BE2C (cell line): Measurements from ENCODE around the gene IL24.
"Not testable (repeated sequence)": the region's sequence is repeated elsewhere in the genome, so short reads cannot be mapped to it uniquely, and the experiment has no call there.

ENCODE experiments used
- DNase-seq: peaks from one replicate; pipeline ENCODE4 v3.0.0-alpha.2; 2020
- H3K27me3 ChIP-seq: fragments of 250-450 bp; sonication (Bioruptor Pico); 2 replicates; pipeline ENCODE4 v1.5.1; 2020; ENCODE audit warnings: mild to moderate bottlenecking
- H3K36me3 ChIP-seq: fragments of 250-450 bp; sonication (Bioruptor Pico); 2 replicates; pipeline ENCODE4 v1.5.1; 2020; ENCODE audit warnings: mild to moderate bottlenecking
- H3K4me1 ChIP-seq: fragments of 250-450 bp; sonication (Bioruptor Pico); 2 replicates; pipeline ENCODE4 v1.5.1; 2020
- H3K4me3 ChIP-seq: 2 replicates; pipeline ENCODE4 v1.5.1; 2011; ENCODE audit warnings: low read depth, low read length
- H3K9me3 ChIP-seq: fragments of 250-450 bp; sonication (Bioruptor Pico); 2 replicates; pipeline ENCODE4 v1.5.1; 2020
- CTCF ChIP-seq: IDR thresholded peaks from 2 replicates; pipeline ENCODE4 v1.5.1; 2012; ENCODE audit warnings: mild to moderate bottlenecking, low read depth, low read length

IL24 gene

GRCh38 chr1:206916000-206916709 lies 18.9 kb downstream of the IL24 start:
- no peak for DNase-seq
- Histone ChIP-seq H3K4me1 (no peaks in the 10 kb centered on the region), H3K4me3 (no peak overlapping the region), H3K27me3 (no peaks in the 10 kb centered on the region; the same call in 1 of the 2 replicates), H3K36me3 (no peaks in the 10 kb centered on the region), H3K9me3 (no peaks in the 10 kb centered on the region)
- TF ChIP-seq CTCF: no peak

- DNase-seq: no peak
- no peak for TF ChIP-seq CTCF
- H3K27me3 ChIP-seq: no peaks in the 10 kb centered on the region
- no peaks in the 10 kb centered on the region for H3K36me3 ChIP-seq
- no peaks in the 10 kb centered on the region for H3K4me1 ChIP-seq
- no peak overlapping the region for H3K4me3 ChIP-seq
- no peaks in the 10 kb centered on the region for H3K9me3 ChIP-seq
Measured at GRCh38 chr1:206918076-206918475, 20.8 kb downstream of the IL24 start.

GRCh38 chr1:206921772-206922265 lies 24.6 kb downstream of the IL24 start, which contains the start of gene FCMR:
Gene FCMR, minus strand, starts transcription at chr1:206921941. Its CDS starts 87 bp downstream, at chr1:206921854.
- Histone ChIP-seq H3K4me1 (no peaks in the 10 kb centered on the region), H3K27me3 (no peaks in the 10 kb centered on the region), H3K36me3 (no peaks in the 10 kb centered on the region), H3K4me3 (no peak within 1 kb of the TSS), H3K9me3 (no peaks in the 10 kb centered on the region)
- DNase-seq: no peak
- TF ChIP-seq CTCF: no peak

GRCh38 chr1:206922524-206922923 lies 25.3 kb downstream of the IL24 start:
- no peak for DNase-seq
- Histone ChIP-seq H3K36me3 (no peaks in the 10 kb centered on the region), H3K4me3 (no peak overlapping the region), H3K27me3 (no peaks in the 10 kb centered on the region), H3K4me1 (no peaks in the 10 kb centered on the region), H3K9me3 (no peaks in the 10 kb centered on the region)
- no peak for TF ChIP-seq CTCF

- no peaks in the 10 kb centered on the region for H3K36me3 ChIP-seq
- H3K4me3 ChIP-seq: no peak overlapping the region
- DNase-seq: no peak
Measured at GRCh38 chr1:206923009-206923960, 26.0 kb downstream of the IL24 start.

GRCh38 chr1:206923961-206924557 lies 26.8 kb downstream of the IL24 start:
- not testable (repeated sequence) for H3K9me3 ChIP-seq, H3K27me3 ChIP-seq, H3K4me1 ChIP-seq, H3K4me3 ChIP-seq, H3K36me3 ChIP-seq, DNase-seq

More at GRCh38 chr1:206923009-206923960, 26.0 kb downstream of the IL24 start:
- Histone ChIP-seq H3K4me1 (no peaks in the 10 kb centered on the region), H3K27me3 (no peaks in the 10 kb centered on the region), H3K9me3 (no peaks in the 10 kb centered on the region)
- no peak for TF ChIP-seq CTCF
